NCI-H510A (cell line): ENCODE measurements around the gene SCNN1A.
"Not testable (repeated sequence)": the region's sequence is repeated elsewhere in the genome, so short reads cannot be mapped to it uniquely, and the experiment has no call there.

Experiments used
- DNase-seq: peaks from one replicate; lab custom pipeline; 2025; lab: John Stamatoyannopoulos, UW

SCNN1A gene

DNA sequence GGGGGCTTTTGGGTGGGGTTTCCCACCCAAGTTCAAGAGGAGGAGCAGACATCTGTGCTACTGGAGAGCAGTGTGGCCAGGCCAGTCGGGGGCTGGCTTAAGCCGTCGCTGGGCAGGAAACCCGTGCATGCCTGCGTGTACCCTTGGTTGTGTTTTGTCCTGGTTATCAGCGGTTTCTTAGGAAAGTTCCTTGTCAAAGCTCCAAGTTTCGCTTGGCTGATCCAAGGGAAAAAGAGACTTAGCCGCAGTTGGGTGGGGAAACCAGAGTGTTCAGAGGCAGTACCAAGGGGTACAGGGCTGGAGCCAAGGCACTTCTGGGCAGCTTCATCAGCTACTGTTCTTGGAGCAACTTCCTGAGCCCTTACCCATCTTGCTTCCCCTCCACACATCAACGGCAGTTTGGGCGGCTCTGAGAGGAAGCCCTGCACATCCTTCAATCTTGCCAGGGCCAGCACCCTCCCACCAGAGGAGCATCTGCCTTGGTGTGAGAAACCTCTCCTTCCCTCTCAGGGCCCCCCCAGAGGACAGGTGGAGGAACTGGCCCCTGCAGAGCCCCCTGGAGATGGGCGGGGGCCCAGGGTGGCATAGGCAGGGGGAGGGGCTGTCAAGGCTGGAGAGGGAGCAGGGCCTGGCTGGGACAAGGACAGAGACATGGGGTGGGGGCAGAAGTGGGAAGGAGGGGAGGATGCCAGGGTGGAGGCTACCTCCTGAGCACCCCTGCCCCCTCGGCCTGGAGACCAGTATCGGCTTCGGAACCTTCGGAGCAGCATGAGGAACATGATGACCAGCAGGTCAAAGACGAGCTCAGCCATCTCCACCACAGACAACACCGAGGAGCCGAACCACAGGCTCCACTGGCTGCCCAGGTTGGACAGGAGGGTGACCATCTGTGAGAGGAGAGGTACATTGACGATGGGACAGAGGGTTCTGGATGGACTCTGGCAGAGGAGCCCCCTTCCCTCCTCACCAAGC, 27.7 kb downstream of the SCNN1A start:
- no peak for DNase-seq

DNA sequence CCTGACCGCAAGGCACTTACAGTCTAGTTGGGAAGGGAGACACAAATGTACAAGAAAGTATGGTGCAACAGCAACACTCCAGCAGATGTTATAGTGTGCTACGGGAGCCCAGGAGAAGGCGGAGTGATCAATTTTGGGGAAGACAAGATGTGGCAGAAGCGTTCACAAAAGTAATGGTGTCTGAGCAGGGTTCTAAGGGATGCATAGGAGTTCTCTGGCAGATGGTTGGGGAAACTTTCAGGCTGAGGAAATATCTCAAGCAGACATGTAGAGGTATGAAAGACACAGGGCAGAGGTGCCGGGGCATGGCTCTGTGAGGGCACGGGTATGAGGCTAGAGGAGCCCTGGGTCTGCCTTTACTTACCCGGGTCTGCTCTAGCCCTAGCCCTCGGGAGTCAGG, 28.4 kb downstream of the SCNN1A start:
- no peak for DNase-seq

GRCh38 chr12:6346235-6346832, 29.0 kb downstream of the SCNN1A start:
- no peak for DNase-seq

GRCh38 chr12:6345319-6346091, 29.9 kb downstream of the SCNN1A start:
- DNase-seq = no peak

DNA sequence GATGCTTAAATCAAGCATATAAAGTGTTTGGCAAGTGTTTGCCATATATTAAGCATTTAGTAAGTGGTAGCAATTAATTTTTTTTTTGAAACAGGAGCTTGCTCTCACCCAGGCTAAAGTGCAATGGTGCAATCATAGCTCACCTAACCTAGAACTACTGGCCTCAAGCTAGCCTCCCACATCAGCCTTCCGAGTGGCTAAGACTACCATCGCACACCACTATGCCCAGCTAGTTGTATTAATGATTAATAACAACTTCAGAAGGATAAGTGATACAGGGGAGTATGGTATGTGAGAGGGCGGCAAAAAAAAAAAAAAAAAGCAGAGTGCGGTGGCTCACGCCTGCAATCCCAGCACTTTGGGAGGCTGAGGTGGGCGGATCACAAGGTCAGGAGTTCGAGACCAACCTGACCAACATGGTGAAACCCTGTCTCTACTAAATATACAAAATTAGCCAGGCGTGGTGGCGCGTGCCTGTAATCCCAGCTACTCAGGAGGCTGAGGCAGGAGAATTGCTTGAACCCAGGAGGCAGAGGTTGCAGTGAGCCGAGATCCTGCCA, 31.2 kb downstream of the SCNN1A start:
- not testable (repeated sequence) for DNase-seq

GRCh38 chr12:6343518-6343917, 31.8 kb downstream of the SCNN1A start:
- DNase-seq = no peak

- no peak for DNase-seq
Measured at GRCh38 chr12:6342140-6342889, 33.0 kb downstream of the SCNN1A start.

DNA sequence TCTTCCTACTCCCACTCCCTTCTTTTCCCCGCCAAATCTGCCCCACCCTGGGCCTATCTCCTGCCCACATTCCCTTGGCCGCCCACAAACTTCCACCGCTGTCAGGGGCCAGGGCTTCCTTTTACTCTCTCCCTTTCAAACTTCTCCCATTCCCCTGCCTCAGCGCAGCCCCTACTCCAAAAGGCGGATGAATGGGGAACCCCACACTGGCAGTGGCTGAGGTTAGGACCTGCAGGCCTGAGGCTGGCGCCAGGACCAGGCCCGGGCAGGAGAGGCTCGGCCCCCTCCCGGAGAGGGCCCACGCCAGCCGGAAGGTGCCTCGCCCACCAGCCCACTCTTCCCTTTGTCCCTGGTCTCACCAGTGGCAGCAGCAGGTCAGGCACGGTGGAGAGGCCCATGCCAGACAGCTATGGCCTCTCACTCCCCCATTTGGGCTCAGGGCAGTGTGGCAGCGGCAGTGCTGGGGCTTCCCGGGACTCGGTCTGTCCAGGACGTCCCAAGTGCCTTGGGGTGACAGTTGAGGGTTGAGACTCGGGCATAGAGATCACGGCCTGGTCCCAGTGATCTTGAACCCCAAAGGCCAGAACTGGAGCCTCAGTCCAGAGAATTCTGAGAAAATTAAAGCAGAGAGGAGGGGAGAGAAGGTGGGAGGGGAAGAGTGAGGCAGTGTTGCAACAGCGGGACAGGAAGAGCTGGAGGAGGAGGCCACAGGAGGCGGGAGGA, 33.8 kb downstream of the SCNN1A start, which contains the start of gene TNFRSF1A:
TSS of gene TNFRSF1A (minus strand) at position 660 of the 723 bp plus-strand sequence. CDS start at position 398, 262 bp downstream.
- no peak for DNase-seq

DNA sequence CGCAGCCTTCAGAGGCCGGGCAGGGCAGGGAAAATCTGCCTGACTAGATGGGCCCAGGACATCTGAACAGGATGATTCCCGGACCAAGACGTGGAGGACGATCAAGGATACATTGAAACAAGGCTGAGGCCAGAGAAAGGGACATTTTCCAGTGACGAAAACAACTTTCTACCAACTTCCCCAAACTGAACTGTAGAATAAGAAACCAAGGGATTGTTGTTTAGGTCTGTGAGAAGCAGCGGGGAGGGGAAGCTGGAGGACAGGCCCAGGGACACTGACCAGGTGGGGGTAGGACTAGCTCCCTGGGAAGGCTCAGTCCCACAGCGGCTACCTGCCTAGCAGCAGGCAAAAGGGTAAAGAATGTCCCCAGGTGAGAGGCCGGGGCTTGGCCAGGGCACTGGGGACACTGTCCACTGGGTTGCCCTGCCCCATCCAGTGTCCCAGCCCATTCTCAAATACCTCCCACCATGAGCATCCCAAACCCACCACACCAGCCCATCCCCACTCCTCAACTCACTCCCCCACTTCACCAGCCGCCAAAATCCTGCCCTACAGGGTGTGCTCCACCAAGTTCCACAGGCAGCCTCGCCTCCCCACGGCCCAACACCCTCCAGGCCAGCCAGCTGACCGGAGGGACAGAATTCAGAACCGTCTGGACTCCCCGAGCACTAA, 34.5 kb downstream of the SCNN1A start:
- no peak for DNase-seq

DNA sequence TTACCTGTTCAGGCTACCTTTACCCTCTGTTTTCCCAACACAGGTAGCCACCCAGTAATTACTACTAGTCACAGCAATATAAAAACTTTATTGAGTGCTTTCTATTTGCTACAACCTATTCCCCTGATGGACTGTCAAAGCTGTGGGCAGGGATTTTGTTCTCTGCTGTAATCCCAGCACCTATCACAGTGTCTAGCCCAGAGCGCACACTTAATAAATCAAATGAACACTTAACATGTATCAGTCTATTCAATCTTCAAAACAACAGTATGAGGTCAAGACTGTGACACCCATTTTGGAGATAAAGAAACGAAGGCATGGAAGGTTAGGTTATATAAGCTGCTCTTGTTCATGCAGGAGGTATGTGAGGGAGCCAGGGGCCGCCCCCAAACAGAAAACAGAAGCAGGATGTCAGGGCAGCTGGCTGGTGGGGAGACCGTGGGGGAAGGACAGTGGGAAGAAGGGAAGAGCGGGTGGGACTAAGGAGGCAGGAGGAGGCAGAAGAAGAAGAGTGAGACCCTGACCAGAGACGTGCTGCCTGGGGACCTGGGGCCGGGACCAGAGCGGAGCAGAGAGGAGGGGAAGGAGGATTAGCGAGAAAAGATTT, 35.2 kb downstream of the SCNN1A start:
- no peak for DNase-seq

DNA sequence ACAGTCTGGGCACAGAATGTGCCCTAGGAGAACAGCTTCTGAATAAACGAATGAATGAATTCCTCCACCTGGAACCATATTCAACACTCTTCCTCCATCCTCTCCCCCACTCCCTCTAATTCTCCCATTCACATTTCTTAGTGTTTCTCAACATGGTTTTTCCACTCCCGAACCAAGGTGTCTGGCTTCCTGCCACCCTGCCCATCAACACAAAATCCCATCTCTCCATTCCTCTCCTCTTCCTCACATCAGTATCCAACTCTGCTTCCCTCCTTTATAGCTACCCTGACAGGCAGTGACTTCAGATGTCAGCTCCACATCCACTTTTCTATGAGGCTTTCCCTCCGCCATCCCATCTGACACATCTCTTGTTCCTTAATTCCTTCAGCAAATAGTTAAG, 36.4 kb downstream of the SCNN1A start:
- no peak for DNase-seq

GRCh38 chr12:6338536-6338935, 36.8 kb downstream of the SCNN1A start:
- not testable (repeated sequence) for DNase-seq

DNA sequence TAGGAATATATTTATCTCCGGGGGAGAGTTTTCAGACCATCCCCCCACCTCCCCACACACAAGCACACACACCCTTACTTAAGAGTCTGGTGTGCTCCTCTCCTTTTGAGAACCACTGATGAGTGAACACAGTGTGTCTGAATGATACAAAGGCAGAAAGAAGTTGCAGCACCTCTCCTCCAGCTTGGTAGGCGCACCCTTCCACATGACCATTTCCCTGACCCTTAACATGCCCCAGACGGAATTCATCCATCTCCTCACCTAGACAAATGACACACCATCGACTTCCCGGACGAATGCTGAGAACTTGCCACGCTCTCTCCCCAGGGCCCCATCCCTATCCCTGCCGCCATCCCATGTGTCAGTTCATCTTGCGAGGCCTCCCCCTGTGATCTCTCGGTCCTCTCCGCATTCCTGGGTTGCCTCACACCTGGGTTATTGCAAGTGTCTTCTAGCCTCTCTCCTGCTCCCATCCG, 37.4 kb downstream of the SCNN1A start:
- no peak for DNase-seq

GRCh38 chr12:6336889-6337853, 38.2 kb downstream of the SCNN1A start:
- DNase-seq = no peak

- peak; percentile 89 for DNase-seq
Measured at GRCh38 chr12:6336079-6336888, 39.1 kb downstream of the SCNN1A start.

- no peak for DNase-seq
Measured at GRCh38 chr12:6335451-6336078, 39.8 kb downstream of the SCNN1A start.

GRCh38 chr12:6334940-6335450, 40.4 kb downstream of the SCNN1A start:
- no peak for DNase-seq
